HCT116 (cell line): Measurements from ENCODE around the gene HOMER3. TPM values are rescaled to one million over a fixed set of nuclear protein-coding genes. Genes with fewer than 3 reads are reported as not detected.

Source experiments
- ATAC-seq: fragments of 200-7000 bp; cut with Tn5 transposase; 2 replicates; pipeline ENCODE4 v1.9.1; 2020; ENCODE audit warnings: mild to moderate bottlenecking, moderate library complexity
- BruUV-seq: library from RNA; stranded (reverse); fragments of 400-500 nt; replicated peaks from 2 replicates; lab custom pipeline; 2021; lab: Mats Ljungman, UMichigan
- CTCF ChIA-PET: fragments of 300-600 bp; sonication (Branson Sonifier 250); formaldehyde crosslinking; loops from one replicate; lab custom pipeline; 2021; ENCODE audit warnings: antibody characterized with exemption; lab: Charles Lee
- POLR2A ChIA-PET: fragments of 300-600, 350-600 bp; sonication (Branson Sonifier 250); formaldehyde crosslinking; loops from one replicate; lab custom pipeline; 2021; ENCODE audit warnings: antibody characterized with exemption; lab: Charles Lee
- RAD21 ChIA-PET, 2 experiments: fragments of 300-600 bp; sonication (Branson Sonifier 250); formaldehyde crosslinking; loops; one replicate each; lab custom pipeline; 2023; ENCODE audit warnings: low total read pairs in 2 of 2; ENCODE audit not compliant: uncharacterized antibody in 2 of 2, unreplicated experiment in 2 of 2, low non-redundant PET in 1 of 2; lab: Charles Lee
- DNase-seq: peaks from one replicate; pipeline ENCODE4 v3.0.0-alpha.2; 2010; ENCODE audit warnings: low read depth, low spot score
- H2AFZ ChIP-seq: fragments of 200-600 bp; shearing (Covaris generic), sonication (generic); 2 replicates; pipeline ENCODE4 v1.6.1; 2017; ENCODE audit warnings: low read depth, mixed run types, mixed read lengths, antibody characterized with exemption, low read length; ENCODE audit not compliant: poor library complexity, severe bottlenecking
- H3K27ac ChIP-seq: 2 replicates; pipeline ENCODE4 v1.5.1; 2012; ENCODE audit warnings: low read depth, low read length
- H3K27me3 ChIP-seq: fragments of 200-600 bp; sonication (generic); 2 replicates; pipeline ENCODE4 v1.6.1; 2016; ENCODE audit warnings: mixed run types, low read length, mixed read lengths; ENCODE audit not compliant: insufficient read depth
- H3K36me3 ChIP-seq, 2 experiments: fragments of 200-500 bp in 1 of 2; fragments of 200-600 bp in 1 of 2; sonication (Bioruptor generic) in 1 of 2; sonication (generic) in 1 of 2; 2 replicates each; pipeline versions ENCODE4 v1.5.1 to v1.6.1; 2014 to 2016; ENCODE audit warnings: low read length in 2 of 2, inconsistent platforms in 1 of 2, mixed read lengths in 1 of 2, mixed run types in 1 of 2; ENCODE audit not compliant: insufficient read depth in 2 of 2, control insufficient read depth in 1 of 2
- H3K4me1 ChIP-seq, 2 experiments: fragments of 200-600 bp in 1 of 2; sonication (generic) in 1 of 2; 2 replicates each; pipeline versions ENCODE4 v1.5.1 to v1.6.1; 2012 to 2017; ENCODE audit warnings: low read length in 2 of 2, inconsistent platforms in 1 of 2, mild to moderate bottlenecking in 1 of 2, mixed read lengths in 1 of 2, mixed run types in 1 of 2, moderate library complexity in 1 of 2; ENCODE audit not compliant: insufficient read depth in 2 of 2, control insufficient read depth in 1 of 2
- H3K4me2 ChIP-seq: fragments of 200-600 bp; sonication (generic); 2 replicates; pipeline ENCODE4 v1.6.1; 2017; ENCODE audit warnings: mixed run types, low read length, mixed read lengths
- H3K4me3 ChIP-seq, 2 experiments: fragments of 200-600 bp in 1 of 2; sonication (generic) in 1 of 2; replicated peaks in 1 of 2; 2 replicates each; pipeline ENCODE4 v1.5.1; 2011 to 2016; ENCODE audit warnings: low read length in 2 of 2, control low read depth in 1 of 2, low read depth in 1 of 2, mild to moderate bottlenecking in 1 of 2, mixed read lengths in 1 of 2, mixed run types in 1 of 2
- H3K79me2 ChIP-seq: fragments of 200-600 bp; sonication (generic); 2 replicates; pipeline ENCODE4 v1.6.1; 2017; ENCODE audit warnings: mild to moderate bottlenecking, mixed run types, low read length, moderate library complexity, mixed read lengths; ENCODE audit not compliant: insufficient read depth
- H3K9ac ChIP-seq: fragments of 200-600 bp; sonication (generic); 2 replicates; pipeline ENCODE4 v1.6.1; 2016; ENCODE audit warnings: low read length, mixed read lengths
- H3K9me2 ChIP-seq: fragments of 200-600 bp; sonication (generic), shearing (Covaris generic); 2 replicates; pipeline ENCODE4 v1.6.1; 2017; ENCODE audit warnings: mixed run types, mild to moderate bottlenecking, moderate library complexity; ENCODE audit not compliant: insufficient read depth
- H3K9me3 ChIP-seq, 2 experiments: fragments of 200-500 bp in 1 of 2; fragments of 200-600 bp in 1 of 2; sonication (Bioruptor generic) in 1 of 2; sonication (generic) in 1 of 2; 2 replicates each; pipeline ENCODE4 v1.6.1; 2014 to 2017; ENCODE audit warnings: low read length in 2 of 2, mixed read lengths in 2 of 2, inconsistent platforms in 1 of 2, low read depth in 1 of 2, mild to moderate bottlenecking in 1 of 2, mixed run types in 1 of 2, moderate library complexity in 1 of 2; ENCODE audit not compliant: control insufficient read depth in 1 of 2, insufficient read depth in 1 of 2
- H4K20me1 ChIP-seq: fragments of 200-600 bp; sonication (generic), shearing (Covaris generic); 2 replicates; pipeline ENCODE4 v1.6.1; 2017; ENCODE audit warnings: mixed run types, mild to moderate bottlenecking, moderate library complexity; ENCODE audit not compliant: insufficient read depth
- CBX3 ChIP-seq: IDR thresholded peaks from 2 replicates; pipeline ENCODE4 v1.6.1; 2012; ENCODE audit warnings: low read depth
- EGR1 ChIP-seq: IDR thresholded peaks from 2 replicates; pipeline ENCODE4 v1.6.1; 2012; ENCODE audit warnings: low read depth
- ELF1 ChIP-seq: IDR thresholded peaks from 2 replicates; pipeline ENCODE4 v1.6.1; 2012; ENCODE audit warnings: low read depth, borderline replicate concordance
- EZH2phosphoT487 ChIP-seq: fragments of 200-600 bp; IDR thresholded peaks from 2 replicates; pipeline ENCODE4 v1.6.1; 2018; ENCODE audit warnings: antibody characterized with exemption, borderline replicate concordance
- FOSL1 ChIP-seq: IDR thresholded peaks from 2 replicates; pipeline ENCODE4 v1.6.1; 2012; ENCODE audit warnings: low read depth
- RAD21 ChIP-seq: IDR thresholded peaks from 2 replicates; pipeline ENCODE4 v1.6.1; 2012; ENCODE audit warnings: low read depth, mild to moderate bottlenecking
- YY1 ChIP-seq: IDR thresholded peaks from 2 replicates; pipeline ENCODE4 v1.6.1; 2011; ENCODE audit warnings: low read length, low read depth, moderate library complexity, mild to moderate bottlenecking; ENCODE audit not compliant: insufficient replicate concordance; ENCODE audit errors: extremely low read depth
- ZNF274 ChIP-seq: fragments of 200-500 bp; sonication (Bioruptor generic); IDR thresholded peaks from 2 replicates; pipeline ENCODE4 v1.6.1; 2014; ENCODE audit warnings: mild to moderate bottlenecking, low read depth, low read length, inconsistent platforms
- intact Hi-C: fragments of 100-400 bp; cut with micrococcal nuclease; formaldehyde crosslinking; loops from 2 replicates; pipeline ENCODE4 v1.10.0; 2022
- total RNA-seq: library from RNA; stranded (reverse); gene quantifications from one replicate; pipeline ENCODE4 v1.2.1, GENCODE V29; 2021; ENCODE audit not compliant: unreplicated experiment
- TF ChIP-seq, protein P1 (sequence below), 3 experiments: fragments of 200-600 bp in 1 of 3; sonication (generic) in 1 of 3; IDR thresholded peaks in 2 of 3; conservative IDR thresholded peaks in 1 of 3; 2 replicates each; pipeline ENCODE4 v1.5.1; 2012 to 2017; ENCODE audit warnings: low read depth in 2 of 3, low read length in 2 of 3, antibody characterized with exemption in 1 of 3, borderline replicate concordance in 1 of 3, control low read depth in 1 of 3, mild to moderate bottlenecking in 1 of 3, mixed read lengths in 1 of 3, mixed run types in 1 of 3, moderate library complexity in 1 of 3; ENCODE audit not compliant: insufficient read depth in 1 of 3
- TF ChIP-seq, protein P2 (sequence below): IDR thresholded peaks from 2 replicates; pipeline ENCODE4 v1.6.1; 2011; ENCODE audit warnings: mild to moderate bottlenecking, low read length, moderate library complexity; ENCODE audit not compliant: insufficient replicate concordance; ENCODE audit errors: extremely low read depth

HOMER3 gene
- total RNA-seq, 1 experiment from 2014 or later: 45.2 TPM

DNA sequence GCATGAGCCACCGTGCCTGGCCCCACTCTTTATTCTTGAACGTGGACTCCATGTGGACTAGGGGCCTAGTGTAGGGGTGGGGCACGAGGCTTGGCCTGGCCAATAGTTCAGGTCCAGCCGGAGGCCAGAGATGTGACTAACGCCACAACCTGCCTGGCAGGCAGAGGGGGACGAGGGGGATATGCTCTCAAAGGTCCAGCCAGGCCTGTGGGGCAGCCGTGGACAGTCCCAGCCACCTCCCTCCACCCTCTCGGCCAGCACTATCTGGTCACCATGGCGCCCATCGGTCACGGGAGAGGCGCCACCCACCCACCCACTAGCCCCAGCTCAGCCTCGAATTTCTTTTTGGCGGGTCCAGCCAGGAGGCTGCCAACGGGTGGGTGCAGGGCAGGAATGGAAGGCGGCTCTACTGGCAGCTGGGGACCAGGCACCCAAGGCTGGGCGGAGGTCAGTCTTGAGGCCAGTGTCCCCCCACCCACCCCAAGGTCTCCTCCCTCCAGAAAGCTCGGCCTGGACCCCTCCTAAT, 42.9 kb downstream of the HOMER3 start:
- Histone ChIP-seq H3K36me3 (peaks cover 0 to 9% of the 10 kb centered on the region in 2 experiments; a peak in 3 of 4 replicates), H3K27ac (no peak overlapping the region), H3K9ac (no peak overlapping the region), H3K4me1 (peaks cover 0 to 4% of the 10 kb centered on the region in 2 experiments; a peak in 2 of 4 replicates), H3K27me3 (no peaks in the 10 kb centered on the region), H2AFZ (no peak overlapping the region), H4K20me1 (no peaks in the 10 kb centered on the region), H3K4me3 (no peak overlapping the region), H3K79me2 (no peaks in the 10 kb centered on the region), H3K9me2 (no peaks in the 10 kb centered on the region), H3K4me2 (no peak overlapping the region), H3K9me3 (no peaks in the 10 kb centered on the region)
- CTCF ChIA-PET: no interaction called here
- ATAC-seq (no peak), DNase-seq (no peak)
- TF ChIP-seq YY1: no peak
- TF ChIP-seq, protein P1, sequence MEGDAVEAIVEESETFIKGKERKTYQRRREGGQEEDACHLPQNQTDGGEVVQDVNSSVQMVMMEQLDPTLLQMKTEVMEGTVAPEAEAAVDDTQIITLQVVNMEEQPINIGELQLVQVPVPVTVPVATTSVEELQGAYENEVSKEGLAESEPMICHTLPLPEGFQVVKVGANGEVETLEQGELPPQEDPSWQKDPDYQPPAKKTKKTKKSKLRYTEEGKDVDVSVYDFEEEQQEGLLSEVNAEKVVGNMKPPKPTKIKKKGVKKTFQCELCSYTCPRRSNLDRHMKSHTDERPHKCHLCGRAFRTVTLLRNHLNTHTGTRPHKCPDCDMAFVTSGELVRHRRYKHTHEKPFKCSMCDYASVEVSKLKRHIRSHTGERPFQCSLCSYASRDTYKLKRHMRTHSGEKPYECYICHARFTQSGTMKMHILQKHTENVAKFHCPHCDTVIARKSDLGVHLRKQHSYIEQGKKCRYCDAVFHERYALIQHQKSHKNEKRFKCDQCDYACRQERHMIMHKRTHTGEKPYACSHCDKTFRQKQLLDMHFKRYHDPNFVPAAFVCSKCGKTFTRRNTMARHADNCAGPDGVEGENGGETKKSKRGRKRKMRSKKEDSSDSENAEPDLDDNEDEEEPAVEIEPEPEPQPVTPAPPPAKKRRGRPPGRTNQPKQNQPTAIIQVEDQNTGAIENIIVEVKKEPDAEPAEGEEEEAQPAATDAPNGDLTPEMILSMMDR (IDR thresholded peaks at IDR 0.05 in 2 of 3, conservative IDR thresholded peaks at IDR 0.05 in 1 of 3; ENCODE audit: borderline replicate concordance in 1 of 3, insufficient read depth in 1 of 3, low read depth in 2 of 3, low read length in 2 of 3): no peak
- RAD21 ChIA-PET: no interaction called here
- intact Hi-C loops: no loop called here
- POLR2A ChIA-PET: no interaction called here
- no TSS peak for BruUV-seq

DNA sequence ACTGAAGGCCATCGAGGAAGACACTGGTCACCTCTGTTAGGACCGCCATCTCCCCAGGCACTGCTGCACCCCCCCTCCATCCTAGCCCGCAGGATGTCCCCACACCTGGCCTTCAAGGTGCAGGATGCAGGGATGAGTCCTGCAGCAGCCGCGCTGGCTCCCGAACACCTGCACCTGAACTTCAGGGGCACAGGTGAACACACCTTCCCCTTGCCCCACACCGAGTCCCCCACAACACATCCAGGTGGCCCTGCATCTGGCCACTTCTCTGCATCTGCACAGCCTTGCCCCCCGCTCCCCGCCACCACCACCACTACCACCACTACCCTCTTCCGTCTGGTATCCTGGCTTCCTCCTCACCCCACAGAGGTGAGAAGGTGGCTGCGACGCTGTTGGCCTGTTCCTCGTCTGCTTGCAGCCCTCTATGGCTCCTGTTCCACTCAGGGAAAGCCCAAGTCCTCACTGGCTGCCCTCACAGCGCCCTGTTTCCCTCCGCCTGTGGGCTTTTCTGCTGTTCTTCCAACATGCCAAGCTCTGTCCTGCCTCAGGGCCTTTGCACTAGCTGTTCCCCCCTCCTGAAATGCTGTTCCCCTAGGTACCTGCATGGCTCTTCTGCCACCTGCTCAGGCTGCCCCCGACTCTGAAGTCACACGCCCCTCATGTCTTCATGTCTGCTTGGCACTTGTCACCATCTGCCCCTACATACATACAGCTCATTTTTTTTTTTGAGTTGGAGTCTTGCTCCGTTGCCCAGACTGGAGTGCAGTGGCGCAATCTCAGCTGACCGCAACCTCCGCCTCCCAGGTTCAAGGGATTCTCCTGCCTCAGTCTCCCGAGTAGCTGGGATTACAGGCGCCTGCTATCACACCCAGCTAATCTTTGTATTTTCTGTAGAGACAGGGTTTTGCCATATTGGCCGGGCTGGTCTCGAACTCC, 43.7 kb downstream of the HOMER3 start:
- H4K20me1 ChIP-seq: no peaks in the 10 kb centered on the region
- H3K4me3 ChIP-seq: no peak overlapping the region
- intact Hi-C loops: no loop called here
- POLR2A ChIA-PET: no interaction called here
- H3K4me1 ChIP-seq: peaks cover 0 to 4% of the 10 kb centered on the region in 2 experiments; a peak in 2 of 4 replicates
- RAD21 ChIA-PET: no interaction called here
- DNase-seq: no peak
- peaks cover 0 to 9% of the 10 kb centered on the region in 2 experiments; a peak in 3 of 4 replicates for H3K36me3 ChIP-seq
- H2AFZ ChIP-seq: no peak overlapping the region
- H3K9me2 ChIP-seq: no peaks in the 10 kb centered on the region
- no peak overlapping the region for H3K4me2 ChIP-seq
- no peaks in the 10 kb centered on the region for H3K79me2 ChIP-seq
- no peak overlapping the region for H3K9ac ChIP-seq
- no TSS peak for BruUV-seq
- H3K27ac ChIP-seq: no peak overlapping the region
- no peaks in the 10 kb centered on the region for H3K9me3 ChIP-seq
- ATAC-seq: no peak
- H3K27me3 ChIP-seq: no peaks in the 10 kb centered on the region
- CTCF ChIA-PET: no interaction called here
- TF ChIP-seq ZNF274 (no peak), ELF1 (no peak), RAD21 (no peak), EZH2phosphoT487 (no peak), FOSL1 (no peak), CBX3 (no peak), EGR1 (no peak)
- TF ChIP-seq, protein P2, sequence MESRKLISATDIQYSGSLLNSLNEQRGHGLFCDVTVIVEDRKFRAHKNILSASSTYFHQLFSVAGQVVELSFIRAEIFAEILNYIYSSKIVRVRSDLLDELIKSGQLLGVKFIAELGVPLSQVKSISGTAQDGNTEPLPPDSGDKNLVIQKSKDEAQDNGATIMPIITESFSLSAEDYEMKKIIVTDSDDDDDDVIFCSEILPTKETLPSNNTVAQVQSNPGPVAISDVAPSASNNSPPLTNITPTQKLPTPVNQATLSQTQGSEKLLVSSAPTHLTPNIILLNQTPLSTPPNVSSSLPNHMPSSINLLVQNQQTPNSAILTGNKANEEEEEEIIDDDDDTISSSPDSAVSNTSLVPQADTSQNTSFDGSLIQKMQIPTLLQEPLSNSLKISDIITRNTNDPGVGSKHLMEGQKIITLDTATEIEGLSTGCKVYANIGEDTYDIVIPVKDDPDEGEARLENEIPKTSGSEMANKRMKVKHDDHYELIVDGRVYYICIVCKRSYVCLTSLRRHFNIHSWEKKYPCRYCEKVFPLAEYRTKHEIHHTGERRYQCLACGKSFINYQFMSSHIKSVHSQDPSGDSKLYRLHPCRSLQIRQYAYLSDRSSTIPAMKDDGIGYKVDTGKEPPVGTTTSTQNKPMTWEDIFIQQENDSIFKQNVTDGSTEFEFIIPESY: no peak
